HG03045 (cell line): Measurements from ENCODE around the gene PA2G4.
"Not testable (repeated sequence)": the region's sequence is repeated elsewhere in the genome, so short reads cannot be mapped to it uniquely, and the experiment has no call there.

Experiments
- ATAC-seq: cut with Tn5 transposase; IDR thresholded peaks from one replicate; pipeline ENCODE4 v1.9.1; 2021; ENCODE audit warnings: mild to moderate bottlenecking, moderate library complexity; ENCODE audit not compliant: unreplicated experiment

Gene PA2G4

DNA sequence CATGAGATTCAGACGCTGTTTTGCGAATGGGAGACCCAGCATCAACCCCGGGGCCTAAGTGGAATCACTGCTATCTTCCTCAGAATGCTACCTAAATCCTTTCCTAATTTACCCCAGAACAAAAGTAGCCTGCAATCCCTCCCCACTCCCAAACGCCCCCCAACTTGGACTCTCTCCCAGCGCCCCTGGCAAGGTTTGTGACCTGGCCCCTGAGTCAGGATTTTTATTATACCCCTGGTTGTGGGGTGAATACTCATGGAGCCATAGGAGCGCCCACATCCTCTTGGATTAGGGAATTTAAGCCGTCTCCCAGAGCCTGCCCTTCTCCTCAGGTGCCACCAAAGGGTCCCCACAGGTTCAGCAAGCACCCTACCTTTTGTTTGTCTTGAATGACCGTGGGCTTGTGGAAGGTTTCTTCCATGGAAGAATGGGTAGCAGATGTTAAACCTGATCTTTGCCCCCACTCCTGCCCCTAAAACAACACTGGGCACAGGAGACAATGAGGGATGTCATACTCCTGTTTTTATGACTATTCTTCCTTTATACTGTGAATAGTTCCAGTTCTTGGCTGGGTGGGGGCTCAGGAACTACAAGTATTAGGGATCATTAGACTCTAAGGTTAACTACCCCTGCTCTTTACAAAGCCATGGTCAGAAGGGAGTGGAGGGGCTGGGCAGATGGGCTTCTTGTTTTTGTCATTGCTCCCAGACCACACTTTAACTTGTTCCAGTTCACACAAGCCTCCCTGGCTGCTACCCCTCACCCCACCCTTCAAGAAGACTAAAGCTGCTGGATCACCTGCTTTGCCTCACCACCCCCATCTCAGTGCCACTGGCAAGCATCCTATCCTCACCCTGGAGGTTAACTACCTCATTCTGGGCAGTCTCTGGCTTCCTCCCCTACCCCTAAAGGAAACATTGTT is 48.7 kb downstream of the PA2G4 start:
- no peak for ATAC-seq

- ATAC-seq, result no peak
These were observed 49.3 kb downstream of the PA2G4 start for GRCh38 chr12:56153678-56154065.

GRCh38 chr12:56154246-56154771 is 50.0 kb downstream of the PA2G4 start:
- ATAC-seq, result no peak

- no peak for ATAC-seq
These were observed 50.5 kb downstream of the PA2G4 start for GRCh38 chr12:56154818-56155217.

DNA sequence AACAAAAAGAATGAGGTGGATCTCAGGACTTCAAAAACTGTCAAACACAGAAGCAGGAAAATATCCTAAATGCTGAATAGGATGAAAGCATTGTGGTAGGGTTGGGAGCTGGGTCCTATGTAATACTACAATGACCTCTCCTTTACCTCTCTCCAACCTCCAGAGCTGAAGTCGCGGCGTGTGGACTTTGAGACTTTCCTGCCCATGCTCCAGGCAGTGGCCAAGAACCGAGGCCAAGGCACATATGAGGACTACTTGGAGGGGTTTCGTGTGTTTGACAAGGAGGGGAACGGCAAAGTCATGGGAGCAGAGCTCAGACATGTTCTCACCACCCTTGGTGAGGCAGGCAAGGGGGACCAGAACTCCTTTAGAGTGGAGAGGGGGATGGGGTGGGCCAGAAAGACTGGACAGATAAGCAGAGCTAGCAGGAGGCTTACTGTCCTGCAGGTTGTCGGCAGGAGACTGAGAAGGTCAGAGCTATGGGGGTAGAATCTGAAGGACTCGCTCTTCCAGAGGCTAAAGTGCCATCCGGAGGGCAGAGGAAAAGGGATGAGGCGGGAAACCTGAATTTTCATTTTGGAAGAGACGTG is 51.0 kb downstream of the PA2G4 start:
- no peak for ATAC-seq

DNA sequence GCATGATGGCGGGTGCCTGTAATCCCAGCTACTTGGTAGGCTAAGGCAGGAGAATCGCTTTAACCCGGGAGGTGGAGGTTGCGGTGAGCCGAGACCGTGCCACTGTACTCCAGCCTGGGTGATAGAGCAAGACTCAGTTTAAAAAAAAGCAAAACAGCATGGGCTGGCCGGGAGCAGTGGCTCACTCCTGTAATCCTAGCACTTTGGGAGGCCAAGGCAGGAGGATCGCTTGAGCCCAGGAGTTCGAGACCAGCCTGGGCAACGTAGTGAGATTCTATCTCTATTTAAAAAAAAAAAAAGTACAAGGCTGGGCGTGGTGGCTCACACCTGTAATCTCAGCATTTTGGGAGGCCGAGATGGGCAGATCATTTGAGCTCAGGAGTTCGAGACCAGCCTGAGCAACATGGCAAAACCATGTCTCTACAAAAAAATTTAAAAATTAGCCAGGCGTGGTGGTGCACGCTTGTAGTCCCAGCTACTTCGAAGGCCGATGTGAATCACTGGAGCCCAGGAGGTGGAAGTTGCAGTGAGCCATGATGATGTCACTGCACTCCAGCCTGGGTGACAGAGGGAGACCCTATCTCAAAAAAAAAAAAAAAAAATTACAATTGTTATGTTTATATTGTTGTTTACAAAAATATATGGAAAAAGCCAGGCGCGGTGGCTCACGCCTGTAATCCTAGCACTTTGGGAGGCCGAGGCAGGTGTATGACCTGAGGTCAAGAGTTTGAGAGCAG is 52.3 kb downstream of the PA2G4 start:
- not testable (repeated sequence) for ATAC-seq

- peak; percentile 23 for ATAC-seq
These were observed 53.1 kb downstream of the PA2G4 start for GRCh38 chr12:56157201-56158028.

- peak; percentile 81 for ATAC-seq
These were observed 53.9 kb downstream of the PA2G4 start, which contains the start of gene MYL6 for GRCh38 chr12:56158029-56158925. TSS of gene MYL6 (plus strand) at chr12:56158359. CDS start at chr12:56158402, 43 bp downstream.

DNA sequence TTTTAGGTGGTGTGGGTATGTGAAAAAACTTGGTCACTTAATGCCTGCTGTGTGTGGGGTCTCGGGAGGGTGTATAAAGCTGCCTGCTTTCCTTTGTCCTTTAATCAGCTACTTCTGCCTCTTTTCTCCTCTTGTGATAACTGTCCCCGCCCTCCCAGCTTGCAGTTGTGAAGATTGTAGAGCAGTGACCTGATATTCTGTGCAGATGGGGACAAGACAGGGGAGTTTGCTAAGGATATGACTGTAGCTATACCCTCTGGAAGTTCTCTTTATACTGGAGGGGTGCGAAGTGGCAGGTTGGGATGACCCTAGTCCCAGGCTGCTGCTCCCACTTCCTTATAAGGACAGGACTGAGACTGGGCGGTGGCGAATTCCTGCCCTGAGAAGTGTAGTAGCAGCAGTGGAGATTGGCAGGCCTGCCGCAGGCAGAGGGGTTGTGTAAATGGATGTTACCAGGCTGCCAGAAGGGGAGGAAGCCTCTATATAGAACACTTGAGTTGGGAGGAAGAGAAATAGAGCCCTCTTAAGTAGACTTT is 54.6 kb downstream of the PA2G4 start:
- ATAC-seq, result no peak

- no peak for ATAC-seq
These were observed 55.3 kb downstream of the PA2G4 start for GRCh38 chr12:56159482-56160192.

DNA sequence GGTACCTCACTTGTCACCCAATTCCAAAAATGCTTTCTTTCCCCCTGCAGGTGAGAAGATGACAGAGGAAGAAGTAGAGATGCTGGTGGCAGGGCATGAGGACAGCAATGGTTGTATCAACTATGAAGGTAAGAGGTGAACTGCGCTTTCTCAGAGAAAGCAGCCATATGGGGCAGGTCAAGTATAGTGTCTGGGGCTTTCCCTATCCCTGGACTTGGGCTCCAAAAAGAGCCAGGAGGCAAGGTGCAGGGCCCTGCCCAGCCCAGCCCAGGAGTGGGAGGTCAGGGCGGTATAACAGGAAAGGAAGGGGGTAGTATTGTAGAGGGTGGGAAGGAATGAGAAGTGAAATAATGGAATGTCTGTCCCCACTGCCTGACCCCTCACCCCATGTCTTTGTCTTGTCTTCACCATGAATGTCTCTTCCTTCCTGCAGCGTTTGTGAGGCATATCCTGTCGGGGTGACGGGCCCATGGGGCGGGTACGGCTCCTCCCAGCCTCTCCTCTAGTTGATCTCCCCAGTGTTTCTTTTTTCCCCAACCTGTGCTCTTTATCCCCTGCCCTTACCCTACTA is 55.9 kb downstream of the PA2G4 start:
- no peak for ATAC-seq

GRCh38 chr12:56160894-56161689 is 56.7 kb downstream of the PA2G4 start:
- ATAC-seq, result no peak

DNA sequence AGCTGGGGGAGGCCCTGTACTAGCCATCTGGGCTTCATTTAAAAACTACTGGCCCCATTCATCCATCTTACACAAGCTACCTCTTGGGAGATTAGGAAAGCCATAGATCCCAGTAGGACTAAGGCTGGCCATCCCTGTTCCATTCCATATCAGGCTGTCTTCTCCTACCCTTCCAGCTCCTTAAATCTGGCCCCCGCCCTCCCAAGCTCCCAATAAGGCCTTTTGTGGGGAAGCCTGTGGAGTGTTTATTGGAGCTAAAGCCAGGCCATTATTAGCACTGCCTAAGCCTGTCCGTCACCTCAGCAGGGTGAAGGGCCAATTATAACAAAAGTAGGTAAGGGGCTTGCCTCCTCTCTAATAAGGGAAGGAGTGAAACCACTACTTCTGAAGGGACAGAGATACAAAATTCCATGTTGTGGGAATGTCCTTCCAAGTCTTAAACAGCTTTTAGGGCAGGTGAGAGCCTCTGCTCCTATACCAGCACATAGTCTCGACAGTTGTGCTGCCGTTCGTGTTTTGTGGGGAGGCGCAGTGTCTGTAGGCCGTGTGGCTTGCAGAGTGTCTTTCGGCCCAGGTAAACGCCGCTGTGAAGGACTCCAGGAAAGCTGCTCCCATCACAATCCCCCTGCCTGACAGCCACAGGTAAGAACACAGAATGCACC is 57.5 kb downstream of the PA2G4 start:
- no peak for ATAC-seq

- ATAC-seq, result no peak
These were observed 58.3 kb downstream of the PA2G4 start for GRCh38 chr12:56162468-56163290.
